Gastrocnemius medialis (tissue), 4 donors: ENCODE data around the gene POLR3GL. TPM values are rescaled to one million over a fixed set of nuclear protein-coding genes. Genes with fewer than 3 reads are reported as not detected.

Experiments used
- ATAC-seq, 2 donors: fragments of 150-250 bp; one replicate each; pipeline ENCODE4 v1.9.1; 2016
- DNase-seq, 2 donors: peaks; one replicate each; pipeline ENCODE4 v3.0.0-alpha.2; 2019
- H3K27ac ChIP-seq, 4 donors: fragments of 200-600 bp; sonication (generic); 1 replicate in 1 of 4; 2 replicates in 3 of 4; pipeline ENCODE4 v1.5.1; 2016 to 2018; ENCODE audit warnings: mild to moderate bottlenecking in 2 of 4, moderate library complexity in 1 of 4
- H3K27me3 ChIP-seq, 3 donors: fragments of 200-600 bp; sonication (generic) in 2 of 3; 1 replicate in 1 of 3; 2 replicates in 2 of 3; pipeline versions ENCODE4 v1.5.1 to v1.6.0; 2016 to 2019; ENCODE audit warnings: mild to moderate bottlenecking in 1 of 3, moderate library complexity in 1 of 3
- H3K36me3 ChIP-seq, 2 donors: fragments of 200-600 bp; sonication (generic) in 1 of 2; one replicate each; pipeline ENCODE4 v1.5.1; 2017 to 2018
- H3K4me1 ChIP-seq, 2 donors: fragments of 200-600 bp; sonication (generic) in 1 of 2; one replicate each; pipeline ENCODE4 v1.5.1; 2016 to 2017; ENCODE audit warnings: mild to moderate bottlenecking in 2 of 2
- H3K4me3 ChIP-seq, 4 donors: fragments of 200-600 bp; sonication (generic) in 3 of 4; 1 replicate in 1 of 4; 2 replicates in 3 of 4; pipeline ENCODE4 v1.5.1; 2016 to 2019; ENCODE audit warnings: mild to moderate bottlenecking in 2 of 4
- H3K9me3 ChIP-seq, 3 donors: fragments of 200-600 bp; sonication (generic) in 2 of 3; 1 replicate in 1 of 3; 2 replicates in 2 of 3; pipeline ENCODE4 v1.5.1; 2016 to 2019
- CTCF ChIP-seq, 5 experiments: fragments of 450-650 bp in 3 of 5; fragments of 200-600 bp in 2 of 5; sonication (generic) in 2 of 5; IDR thresholded peaks in 4 of 5; conservative IDR thresholded peaks in 1 of 5; 1 replicate in 4 of 5; 2 replicates in 1 of 5; pipeline ENCODE4 v1.5.1; 2016 to 2019; ENCODE audit warnings: antibody characterized with exemption in 5 of 5, mild to moderate bottlenecking in 3 of 5, moderate library complexity in 3 of 5
- POLR2A ChIP-seq, 2 donors: fragments of 450-650 bp; IDR thresholded peaks; one replicate each; pipeline ENCODE4 v1.6.1; 2017; ENCODE audit warnings: antibody characterized with exemption in 2 of 2, mild to moderate bottlenecking in 2 of 2, moderate library complexity in 2 of 2
- in situ Hi-C, 4 donors: fragments of 200-750 bp; cut with MboI; loops; one replicate each; pipeline versions ENCODE4 v1.15.0 to v1.8.0; 2017; ENCODE audit warnings: low sequenced_read_pairs in 4 of 4
- intact Hi-C: fragments of 100-400 bp; cut with DNase I; formaldehyde crosslinking; loops from one replicate; pipeline ENCODE4 v1.15.1; 2023; ENCODE audit warnings: low total_unique reads
- total RNA-seq, 4 donors: library from RNA; depleted of rRNA; stranded (reverse); fragments of >200 nt; gene quantifications; one replicate each; pipeline versions ENCODE4 v1.1.0 to v1.2.3, GENCODE V29; 2016

Gene POLR3GL
- total RNA-seq, 4 donors from 2014 or later = 43.5 to 78.8 (median 59.4) TPM

GRCh38 chr1:145956781-145957442 is 7.6 kb upstream of the POLR3GL start:
- TF ChIP-seq CTCF (IDR thresholded peaks at IDR 0.05 in 4 of 5, conservative IDR thresholded peaks at IDR 0.05 in 1 of 5) (no peak), POLR2A (IDR thresholded peaks at IDR 0.05) (no peak)
- peak overlapping the region; percentile 62 to 88 (median 70) for H3K4me3 ChIP-seq
- H3K9me3 ChIP-seq = no peaks in the 10 kb centered on the region
- H3K4me1 ChIP-seq = peaks cover 64 to 76% of the 10 kb centered on the region in 2 donors
- DNase-seq (peak in 1 of 2 donors; percentile 63), ATAC-seq (peak; percentile 9 to 22)
- intact Hi-C loops = loop anchor here (1.0 kb wide), 1 partner anchor 30 kb away; the partner anchor contains the start of gene RBM8A
- no peaks in the 10 kb centered on the region for H3K36me3 ChIP-seq
- H3K27me3 ChIP-seq = no peaks in the 10 kb centered on the region
- in situ Hi-C loops = loop anchor here in 1 of 4 donors (10.0 kb wide), 1 partner anchor 62 kb away; no protein-coding TSS in a partner anchor
- peak overlapping the region; percentile 88 to 99 (median 96) for H3K27ac ChIP-seq

DNA sequence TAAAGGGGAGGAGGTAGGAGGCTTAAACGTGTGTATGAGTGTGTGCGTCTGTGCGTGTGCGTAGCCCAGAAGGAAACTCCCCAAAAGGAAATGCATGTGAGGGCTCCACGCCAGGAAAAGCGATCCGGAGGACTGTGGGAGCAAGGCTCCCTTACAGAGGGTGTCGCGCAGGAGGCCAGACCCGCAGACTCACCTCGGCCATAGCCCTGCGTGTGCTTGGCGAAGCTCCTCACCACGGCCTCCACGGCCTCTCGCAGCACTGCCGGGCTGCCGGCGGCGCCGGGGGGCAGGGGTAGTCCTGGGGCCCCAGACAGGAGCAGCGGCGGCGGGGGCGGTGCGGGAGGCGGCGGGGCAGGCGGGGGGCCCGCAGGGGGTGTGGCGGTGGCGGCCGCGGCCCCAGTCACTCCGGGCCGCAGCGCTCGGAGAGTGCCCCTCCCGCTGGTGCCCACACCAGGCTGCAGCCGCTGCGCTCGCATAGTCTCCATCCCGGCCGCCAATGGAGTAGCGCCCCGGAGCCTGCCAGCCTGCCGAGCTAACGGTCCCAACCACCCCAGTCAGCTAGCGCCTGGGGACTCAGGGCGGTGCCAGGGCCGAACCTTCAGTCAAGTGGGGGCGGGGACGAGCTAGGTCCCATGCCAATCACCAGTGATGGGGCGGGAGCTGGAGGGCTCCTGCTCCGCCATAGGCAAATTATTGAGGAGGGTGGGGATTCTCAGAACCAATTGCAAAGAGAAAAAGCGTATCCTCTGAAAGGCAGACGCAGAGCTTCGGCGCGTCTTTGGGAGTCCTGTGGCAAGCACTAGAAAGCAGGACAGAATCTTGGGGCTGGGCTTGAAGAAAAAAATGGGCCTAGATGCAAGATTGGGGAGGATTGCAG is 6.8 kb upstream of the POLR3GL start, which contains the start of gene LIX1L:
LIX1L (minus strand) TSS at position 575 of the 877 bp plus-strand sequence; CDS start at position 485, 90 bp downstream.
- Histone ChIP-seq H3K27me3 (no peaks in the 10 kb centered on the region), H3K9me3 (no peaks in the 10 kb centered on the region), H3K27ac (peak within 1 kb of the TSS; percentile 88 to 99 (median 96)), H3K36me3 (no peaks in the 10 kb centered on the region), H3K4me1 (peaks cover 58 to 72% of the 10 kb centered on the region in 2 donors), H3K4me3 (peak within 1 kb of the TSS; percentile 62 to 88 (median 70))
- intact Hi-C loops (loop anchor here (1.0 kb wide), 1 partner anchor 30 kb away; the partner anchor contains the start of gene RBM8A), in situ Hi-C loops (loop anchor here in 1 of 4 donors (10.0 kb wide), 1 partner anchor 63 kb away; no protein-coding TSS in a partner anchor)
- peak; percentile 91 to 93 for TF ChIP-seq POLR2A (IDR thresholded peaks at IDR 0.05)
- TF ChIP-seq CTCF (IDR thresholded peaks at IDR 0.05 in 4 of 5, conservative IDR thresholded peaks at IDR 0.05 in 1 of 5) = no peak
- ATAC-seq (peak; percentile 74 to 81), DNase-seq (peak; percentile 97 to 98)

DNA sequence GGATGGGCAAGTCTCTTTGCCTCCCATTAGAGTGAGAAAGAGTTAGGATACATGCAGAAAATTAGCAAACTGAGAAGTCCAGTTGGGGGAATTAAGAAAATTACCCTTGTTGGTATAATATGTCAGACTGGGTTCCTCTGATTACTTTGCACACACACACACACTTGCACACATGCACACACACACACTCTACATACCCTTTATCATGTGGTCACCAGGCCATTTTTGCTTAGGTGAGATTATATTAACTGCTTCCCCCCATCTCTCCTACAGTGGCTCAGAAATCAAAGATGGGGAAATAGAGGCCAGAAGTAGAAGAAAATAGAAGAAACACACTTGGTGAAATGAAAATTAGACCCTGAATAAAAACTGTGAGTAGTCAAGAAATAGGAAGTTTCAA is 5.8 kb upstream of the POLR3GL start:
- Histone ChIP-seq H3K9me3 (no peaks in the 10 kb centered on the region), H3K27me3 (no peaks in the 10 kb centered on the region), H3K4me3 (peak overlapping the region in 3 of 4 donors; percentile 1 to 72 (median 37)), H3K4me1 (peaks cover 60 to 72% of the 10 kb centered on the region in 2 donors), H3K36me3 (no peaks in the 10 kb centered on the region), H3K27ac (peak overlapping the region; percentile 88 to 99 (median 96))
- DNase-seq (no peak), ATAC-seq (no peak)
- intact Hi-C loops = no loop called here
- TF ChIP-seq CTCF (IDR thresholded peaks at IDR 0.05 in 4 of 5, conservative IDR thresholded peaks at IDR 0.05 in 1 of 5) = no peak
- TF ChIP-seq POLR2A (IDR thresholded peaks at IDR 0.05) = no peak
- in situ Hi-C loops = loop anchor here in 1 of 4 donors (10.0 kb wide), 1 partner anchor 64 kb away; no protein-coding TSS in a partner anchor

DNA sequence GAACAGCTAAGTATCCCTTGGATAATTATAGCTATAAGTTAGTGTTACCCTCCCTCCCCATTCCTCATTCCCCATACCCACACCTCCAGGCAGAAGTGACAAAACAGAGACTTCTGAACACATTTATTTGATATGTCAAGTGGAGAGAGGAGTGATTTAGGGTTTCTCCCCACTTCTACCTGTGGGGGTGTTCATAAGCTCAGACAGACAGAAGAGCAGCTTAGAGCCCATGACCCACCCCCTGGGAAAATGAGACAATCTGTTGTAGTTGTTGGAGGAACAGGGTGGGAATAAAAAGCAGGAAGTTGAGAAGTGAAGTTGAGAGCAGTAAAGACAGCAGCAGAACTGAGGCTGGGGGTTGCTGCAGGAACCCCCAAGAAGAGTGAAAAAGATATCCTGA is 5.2 kb upstream of the POLR3GL start:
- no peak for ATAC-seq
- intact Hi-C loops = no loop called here

More for the DNA sequence above, 5.2 kb upstream of the POLR3GL start:
- TF ChIP-seq POLR2A (IDR thresholded peaks at IDR 0.05) (no peak), CTCF (IDR thresholded peaks at IDR 0.05 in 4 of 5, conservative IDR thresholded peaks at IDR 0.05 in 1 of 5) (no peak)
- Histone ChIP-seq H3K27me3 (no peaks in the 10 kb centered on the region), H3K27ac (peak overlapping the region; percentile 88 to 99 (median 96)), H3K4me1 (peaks cover 58 to 69% of the 10 kb centered on the region in 2 donors), H3K36me3 (no peaks in the 10 kb centered on the region), H3K4me3 (peak overlapping the region in 2 of 4 donors; percentile 72 to 82), H3K9me3 (no peaks in the 10 kb centered on the region)
- DNase-seq = no peak
- in situ Hi-C loops = loop anchor here in 1 of 4 donors (10.0 kb wide), 1 partner anchor 65 kb away; no protein-coding TSS in a partner anchor
